GM12873 (cell line): ENCODE data around the gene GRIP1.

Experiments
- CTCF ChIP-seq: IDR thresholded peaks from 2 replicates; pipeline ENCODE4 v1.5.1; 2012; ENCODE audit warnings: low read depth, mild to moderate bottlenecking, moderate library complexity, low read length, control low read depth; ENCODE audit not compliant: insufficient read depth; ENCODE audit errors: missing control alignments

Gene GRIP1

GRCh38 chr12:66482351-66483203, 196.3 kb downstream of the GRIP1 start:
- TF ChIP-seq CTCF: no peak

DNA sequence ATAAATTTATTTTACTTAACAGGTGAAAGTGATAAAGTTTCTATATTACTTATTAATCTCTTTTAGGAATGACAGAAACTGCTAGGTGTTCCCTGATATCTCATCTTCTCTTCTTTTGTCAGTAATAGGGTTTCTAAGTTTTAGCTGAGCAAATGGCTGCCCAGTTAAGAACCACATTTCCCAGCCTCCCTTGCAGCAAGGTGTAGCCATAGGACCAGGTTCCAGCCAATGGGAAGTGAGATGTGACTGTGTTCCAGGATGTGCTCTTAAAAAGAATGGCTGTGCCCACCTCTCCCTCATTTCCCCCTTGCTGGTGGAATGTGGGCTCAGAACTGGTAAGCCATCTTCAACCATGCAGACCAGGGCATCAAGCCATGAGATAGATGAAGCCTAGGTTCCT, 210.9 kb downstream of the GRIP1 start:
- TF ChIP-seq CTCF: no peak

DNA sequence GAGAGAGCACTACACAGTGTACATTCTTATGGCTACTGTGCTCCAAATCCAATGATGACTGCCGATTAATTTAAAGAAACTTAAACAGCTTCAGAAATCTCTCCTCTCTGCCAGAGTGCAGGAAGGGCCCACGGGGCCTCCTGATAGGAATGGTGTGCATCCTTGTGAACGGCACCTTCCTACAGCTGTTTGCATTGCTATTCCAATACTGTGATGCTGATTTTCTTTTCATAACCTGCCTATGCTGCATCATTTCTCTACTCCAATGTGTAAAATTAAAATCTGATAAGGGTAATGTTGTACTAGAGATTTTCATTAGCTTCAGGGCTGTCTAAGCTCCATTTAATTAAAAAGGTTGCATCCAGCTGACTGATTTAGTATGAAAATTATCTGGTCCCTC, 217.5 kb downstream of the GRIP1 start:
- TF ChIP-seq CTCF: no peak

DNA sequence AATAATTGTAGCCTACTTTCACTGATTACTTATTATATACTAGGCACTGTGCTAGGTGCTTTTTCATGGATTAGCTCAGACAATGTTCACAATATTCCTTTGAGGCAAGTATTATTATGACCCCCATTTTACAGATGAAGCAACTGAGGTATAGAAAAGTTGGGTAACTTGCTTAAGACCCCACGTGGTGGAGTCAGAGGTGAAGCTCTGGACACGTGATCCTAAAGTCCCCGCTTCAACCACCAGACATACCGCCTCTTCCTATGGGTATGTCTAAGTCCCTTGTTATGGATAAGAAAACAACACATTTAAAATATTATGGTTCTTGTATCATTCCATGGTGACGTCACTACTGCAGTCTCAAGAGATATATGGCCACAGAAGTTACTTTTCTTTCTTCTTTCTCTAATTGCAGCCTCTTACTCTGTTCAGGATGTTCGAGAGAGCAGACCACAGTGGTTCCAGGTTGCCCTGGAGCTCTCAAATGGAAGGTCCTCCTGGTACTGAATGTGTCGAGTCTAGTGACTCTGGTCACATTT, 218.9 kb downstream of the GRIP1 start:
- no peak for TF ChIP-seq CTCF

- no peak for TF ChIP-seq CTCF
Observed at GRCh38 chr12:66456612-66457011, 222.3 kb downstream of the GRIP1 start.

DNA sequence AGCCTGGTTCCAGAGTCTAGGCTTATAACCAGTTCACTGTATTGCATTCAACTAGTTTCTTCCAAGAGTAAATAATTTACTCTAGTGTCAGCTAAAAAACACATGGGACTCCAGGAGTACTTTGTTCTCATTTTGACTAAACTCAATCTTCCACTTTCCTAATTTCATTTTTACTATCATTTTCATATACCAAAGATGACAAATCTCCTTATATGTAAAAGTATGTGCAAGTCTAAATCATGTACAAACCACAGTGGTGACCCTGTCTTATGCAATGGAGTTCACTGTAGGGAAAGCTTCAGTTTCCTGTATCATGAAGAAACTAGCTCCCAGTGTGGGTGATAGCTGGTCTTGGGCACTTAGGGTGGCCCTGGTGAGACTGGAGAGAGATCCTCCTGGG, 225.0 kb downstream of the GRIP1 start:
- TF ChIP-seq CTCF: no peak

DNA sequence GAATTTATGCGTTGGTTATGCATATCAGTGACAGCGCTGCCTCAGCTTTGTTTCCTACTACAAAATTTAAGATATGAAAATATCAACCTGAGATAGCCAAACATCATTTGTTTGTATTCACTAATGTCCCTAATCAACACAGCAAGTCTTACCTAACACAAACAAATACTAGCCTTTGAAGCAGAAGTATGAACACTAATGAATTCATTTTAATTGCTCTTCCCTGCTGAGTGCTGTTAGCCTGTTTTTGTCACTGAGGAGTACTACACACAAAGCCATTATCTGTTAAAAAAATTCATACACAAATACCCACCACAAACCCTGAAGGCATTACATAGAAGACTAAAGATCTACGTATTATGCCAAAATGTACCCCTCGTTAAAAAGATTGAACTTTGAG, 225.8 kb downstream of the GRIP1 start:
- TF ChIP-seq CTCF: no peak
